ENCODE measurements around the gene SLC10A7.

Gene SLC10A7

DNA sequence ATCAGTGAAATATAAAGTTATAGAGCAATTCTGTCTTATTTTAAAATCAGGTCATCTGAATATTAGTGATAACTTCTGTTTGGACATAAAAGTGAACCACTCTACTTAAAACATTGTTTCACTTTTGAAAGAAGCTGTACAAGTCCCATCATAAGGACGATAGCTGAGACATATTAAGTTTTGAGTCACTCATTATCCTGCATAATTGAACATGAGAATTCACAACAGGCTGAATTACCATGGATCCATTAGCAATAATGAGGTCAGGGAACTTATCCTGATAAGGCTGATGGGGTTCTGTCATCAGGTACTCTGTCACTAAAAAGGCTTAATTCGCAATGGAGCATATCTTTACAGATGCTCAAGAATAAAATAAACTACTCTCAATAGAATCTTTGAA, 227.0 kb downstream of the SLC10A7 start:
- no peak for DNase-seq

DNA sequence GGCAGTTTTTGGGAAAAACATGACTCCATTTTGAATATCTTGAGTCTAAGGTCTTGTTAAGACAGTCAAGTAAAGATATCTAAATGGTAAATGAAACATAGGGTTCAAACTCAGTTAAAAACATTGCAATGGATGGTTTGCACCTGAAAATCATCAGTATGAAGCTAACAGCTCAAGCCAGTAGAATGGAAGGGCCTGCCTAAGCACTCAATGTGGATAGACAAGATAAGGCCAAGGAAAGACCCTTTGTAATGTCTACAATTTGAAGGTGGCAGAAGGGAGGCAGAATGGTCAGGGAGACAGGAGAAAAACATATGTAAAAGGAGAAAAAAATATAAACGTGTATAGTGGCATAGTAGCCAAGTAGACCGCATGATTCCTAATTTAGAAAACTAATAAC, 229.2 kb downstream of the SLC10A7 start:
- no peak for DNase-seq

DNA sequence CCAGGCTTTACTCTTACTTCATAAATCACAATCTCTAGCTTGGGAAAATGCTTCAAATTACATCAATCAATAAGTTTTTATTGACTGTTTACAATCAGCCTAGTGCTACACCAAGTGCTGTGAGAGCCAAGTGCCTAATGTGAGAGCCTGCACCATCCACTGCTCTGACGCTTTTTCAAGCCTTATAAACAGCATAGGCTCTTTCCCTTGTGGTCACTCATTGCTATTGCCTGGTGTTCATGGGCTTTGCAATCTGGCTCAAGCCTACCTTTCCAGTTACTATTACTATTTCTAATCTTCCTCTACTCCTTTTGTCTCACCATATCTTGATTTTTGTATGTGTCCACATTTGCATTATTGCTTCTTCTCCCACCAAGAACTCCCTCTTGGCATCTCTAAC, 230.4 kb downstream of the SLC10A7 start:
- DNase-seq, result no peak

- DNase-seq, result no peak
These were observed 233.5 kb downstream of the SLC10A7 start for GRCh38 chr4:146288193-146288592.

- no peak for DNase-seq
These were observed 236.7 kb downstream of the SLC10A7 start for GRCh38 chr4:146285037-146285436.

- DNase-seq, result no peak
These were observed 237.7 kb downstream of the SLC10A7 start for GRCh38 chr4:146283758-146284651.

DNA sequence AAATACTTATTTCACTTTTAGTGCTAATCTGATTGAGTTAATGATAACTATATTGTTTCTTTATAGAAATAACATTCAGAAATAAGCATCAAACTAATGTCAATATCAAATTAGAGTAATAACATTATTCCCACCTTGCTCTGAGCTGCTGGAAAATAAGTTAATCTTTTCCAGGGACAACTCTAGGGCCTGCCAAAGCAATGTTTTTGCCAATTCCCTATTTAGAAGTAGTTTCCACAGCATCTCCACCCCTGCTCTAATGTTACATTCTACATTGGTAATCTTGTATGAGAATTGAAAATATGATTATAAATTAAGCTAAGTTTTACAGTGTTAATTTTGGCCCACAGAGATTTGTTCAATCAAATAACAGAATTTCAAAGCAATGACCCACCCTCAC, 239.1 kb downstream of the SLC10A7 start:
- no peak for DNase-seq

- DNase-seq, result no peak
These were observed 242.8 kb downstream of the SLC10A7 start for GRCh38 chr4:146278986-146279385.

- no peak for DNase-seq
These were observed 246.4 kb downstream of the SLC10A7 start for GRCh38 chr4:146275370-146275769.

DNA sequence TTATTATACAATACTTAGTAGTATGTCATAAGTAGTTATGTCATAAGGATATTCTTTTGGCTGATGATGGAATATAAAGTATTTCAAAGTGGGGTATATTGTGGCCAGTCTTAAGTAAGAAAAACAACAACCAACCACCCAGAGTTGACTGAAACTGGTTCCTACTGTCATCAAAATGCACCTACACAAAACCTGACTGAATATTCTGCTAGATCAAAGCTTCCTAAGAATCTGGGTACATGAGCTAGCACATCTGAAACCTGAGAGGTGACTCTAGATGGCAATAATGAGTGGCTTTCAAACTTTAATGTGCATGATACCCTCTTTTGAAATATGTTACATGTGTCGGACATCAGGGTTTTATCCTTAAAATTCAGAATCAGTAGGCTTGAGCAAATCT, 247.0 kb downstream of the SLC10A7 start:
- DNase-seq, result no peak

DNA sequence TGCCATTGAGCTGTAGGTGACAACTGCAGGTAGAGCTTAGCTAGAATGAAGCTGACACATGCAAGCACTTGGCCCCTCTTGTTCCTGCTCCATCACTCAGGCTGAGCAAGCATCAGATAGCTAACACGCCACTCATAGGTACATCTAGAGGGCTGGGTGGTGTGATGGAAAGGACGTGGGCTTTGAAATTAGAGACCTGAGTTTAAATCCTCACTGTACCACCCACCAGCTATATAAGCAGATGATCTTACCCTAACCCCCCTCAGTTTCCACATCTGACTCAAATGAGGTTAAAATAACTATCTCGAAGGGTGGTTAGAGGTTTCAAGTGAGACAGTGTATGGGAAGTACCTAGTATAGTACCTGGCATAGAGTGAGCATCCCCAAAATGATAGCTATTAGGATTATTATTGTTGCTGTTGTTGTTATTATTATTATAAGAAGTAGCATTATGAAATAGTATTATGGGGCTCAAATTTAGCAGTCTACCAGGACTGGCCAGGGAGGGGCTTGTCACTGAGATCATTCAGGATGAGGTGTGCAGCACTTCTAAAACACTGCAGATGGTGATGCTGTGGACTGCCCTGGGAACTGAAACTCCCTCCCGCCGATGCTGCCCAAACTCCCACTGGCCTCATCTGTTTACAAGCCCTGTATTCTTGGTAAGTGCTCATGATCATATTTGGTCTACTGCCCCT, 248.4 kb downstream of the SLC10A7 start:
- no peak for DNase-seq

GRCh38 chr4:146271466-146271865, 250.3 kb downstream of the SLC10A7 start:
- no peak for DNase-seq

DNA sequence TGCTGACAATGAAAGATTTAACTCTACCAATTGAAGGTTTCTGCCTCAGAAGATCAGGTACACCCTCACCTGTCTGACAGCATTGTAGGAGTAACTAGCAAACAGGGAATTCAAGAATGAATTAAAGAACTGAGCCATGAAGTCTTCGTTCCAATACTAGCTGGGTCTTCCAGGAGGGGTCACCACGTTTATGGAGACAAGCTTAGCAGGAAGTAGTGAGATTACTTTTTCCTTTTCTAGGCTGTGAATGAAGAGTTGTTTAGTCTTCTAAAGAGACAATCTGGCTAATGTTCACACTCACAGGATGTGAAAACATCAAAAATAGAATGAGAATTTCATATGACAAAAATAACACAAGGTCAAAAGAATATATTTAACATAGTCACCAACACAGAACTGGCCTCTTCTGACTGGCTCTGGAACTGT, 252.5 kb downstream of the SLC10A7 start:
- DNase-seq, result no peak

DNA sequence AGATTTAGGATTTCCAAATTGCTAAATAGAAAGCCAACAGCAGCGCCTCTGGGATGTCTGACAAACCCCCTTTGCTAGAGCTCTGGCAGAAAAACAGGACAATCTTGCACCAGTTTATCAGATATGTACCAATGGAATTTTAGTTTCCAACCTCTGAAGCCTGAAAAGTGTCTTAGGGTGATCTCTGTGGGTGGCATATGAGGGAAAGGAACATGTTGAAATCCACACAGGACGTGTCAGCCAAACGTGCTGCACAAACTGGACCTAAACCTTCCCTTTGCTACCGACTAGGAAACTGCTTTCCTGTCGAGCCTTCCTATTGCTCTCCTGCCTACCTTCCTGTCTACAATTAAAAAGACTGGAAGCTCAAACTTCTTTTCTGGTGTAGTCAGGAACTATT, 253.9 kb downstream of the SLC10A7 start:
- DNase-seq, result no peak

DNA sequence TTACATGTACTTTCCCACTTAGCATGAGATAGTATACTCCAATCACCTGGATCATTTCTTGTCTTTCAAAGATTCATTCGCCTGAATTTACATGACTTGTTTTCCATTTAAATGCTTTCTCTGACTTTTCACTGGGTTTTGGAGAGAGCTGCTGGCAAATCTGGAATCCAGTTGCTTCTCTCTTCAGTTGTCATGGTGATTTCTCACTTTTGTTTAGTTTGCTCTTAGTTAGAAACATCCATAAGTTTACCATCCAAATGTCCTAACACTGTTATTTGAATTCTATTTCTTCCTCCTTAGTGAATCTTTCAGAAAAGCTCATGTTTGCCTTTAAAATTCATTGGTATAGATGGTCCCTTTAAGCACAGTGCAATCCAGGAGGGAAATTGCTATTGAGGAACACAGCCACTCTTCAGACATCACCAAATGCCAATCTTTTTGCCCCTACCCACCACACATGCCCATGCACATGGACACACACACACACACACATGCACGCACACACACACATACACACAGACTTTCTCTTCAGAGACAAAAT, 255.7 kb downstream of the SLC10A7 start:
- no peak for DNase-seq

- DNase-seq, result no peak
These were observed 257.9 kb downstream of the SLC10A7 start for GRCh38 chr4:146263793-146264192.

DNA sequence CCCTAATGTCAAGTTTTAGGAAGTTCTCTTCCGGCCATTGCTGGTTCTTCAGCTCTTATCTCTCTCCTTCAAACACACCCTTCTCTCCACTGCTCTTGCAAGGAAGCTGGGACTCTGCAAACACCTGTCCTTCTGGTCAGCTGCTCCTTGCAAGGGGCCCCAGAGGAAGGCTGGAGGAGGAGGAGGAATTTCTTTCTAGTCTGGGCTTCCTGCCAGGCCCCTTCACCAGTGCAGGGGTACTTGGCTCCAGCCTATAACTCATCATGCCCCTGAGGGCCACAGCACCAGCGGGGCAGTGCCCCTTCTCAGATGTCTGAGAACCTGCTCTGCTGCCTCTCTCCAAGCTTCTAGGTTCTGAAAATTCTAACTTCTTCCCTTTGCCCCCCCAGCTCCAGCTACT, 260.7 kb downstream of the SLC10A7 start:
- no peak for DNase-seq

- no peak for DNase-seq
These were observed 261.2 kb downstream of the SLC10A7 start for GRCh38 chr4:146260521-146260920.

GRCh38 chr4:146257511-146257910, 264.2 kb downstream of the SLC10A7 start:
- DNase-seq, result no peak

GRCh38 chr4:146256328-146256727, 265.4 kb downstream of the SLC10A7 start:
- no peak for DNase-seq

GRCh38 chr4:146255874-146256273, 265.9 kb downstream of the SLC10A7 start:
- DNase-seq, result no peak

- no peak for DNase-seq
These were observed 266.3 kb downstream of the SLC10A7 start for GRCh38 chr4:146255463-146255862.

- no peak for DNase-seq
These were observed 268.6 kb downstream of the SLC10A7 start for GRCh38 chr4:146252969-146253611.

Measured in right forelimb (tissue), 1 donor.